Effector memory CD8-positive, alpha-beta T cell (primary cell): ENCODE measurements around the gene BCAS3.

Source experiments
- ATAC-seq: fragments of 150-1000 bp; cut with Tn5 transposase; replicated peaks from 2 replicates; pipeline ENCODE4 v1.10.0; 2021; ENCODE audit warnings: mild to moderate bottlenecking, moderate library complexity
- DNase-seq, 3 experiments: peaks; one replicate each; pipeline ENCODE4 v3.0.0; 2021
- H3K27ac Mint-ChIP-seq, 2 donors: one replicate each; pipeline ENCODE4 v1.8.0; 2022; ENCODE audit warnings: mild to moderate bottlenecking in 2 of 2, mixed read lengths in 2 of 2, moderate library complexity in 2 of 2
- H3K27me3 Mint-ChIP-seq, 2 donors: one replicate each; pipeline ENCODE4 v1.8.0; 2022; ENCODE audit warnings: mixed read lengths in 2 of 2
- H3K36me3 Mint-ChIP-seq: one replicate; pipeline ENCODE4 v1.8.0; 2022; ENCODE audit warnings: mild to moderate bottlenecking, moderate library complexity, mixed read lengths; ENCODE audit not compliant: insufficient read depth
- H3K4me1 Mint-ChIP-seq, 2 donors: one replicate each; pipeline ENCODE4 v1.8.0; 2022; ENCODE audit warnings: low read depth in 2 of 2, mixed read lengths in 2 of 2
- H3K4me3 Mint-ChIP-seq, 2 donors: one replicate each; pipeline ENCODE4 v1.8.0; 2022; ENCODE audit warnings: mild to moderate bottlenecking in 2 of 2, mixed read lengths in 2 of 2, moderate library complexity in 2 of 2
- H3K9me3 Mint-ChIP-seq, 2 donors: one replicate each; pipeline ENCODE4 v1.8.0; 2022; ENCODE audit warnings: mixed read lengths in 2 of 2

BCAS3 gene

DNA sequence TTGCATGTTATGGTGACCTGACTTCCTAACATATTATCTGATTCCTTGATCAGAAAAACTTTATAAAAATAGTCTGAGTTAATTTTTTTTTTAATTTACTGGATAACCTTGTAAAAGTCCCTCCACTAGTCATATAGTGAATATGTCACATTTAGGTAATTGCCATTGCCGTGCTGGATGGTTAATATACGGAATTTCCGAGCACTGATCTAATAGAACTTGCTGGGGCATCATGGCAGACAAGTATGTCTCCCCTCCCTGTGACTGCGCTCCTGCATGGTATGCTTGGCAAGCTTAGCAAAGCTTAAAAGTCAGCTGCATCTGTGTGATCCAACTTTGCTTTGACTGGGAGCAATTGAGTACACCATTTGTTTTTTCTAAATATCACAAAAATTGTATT lies 482.6 kb downstream of the BCAS3 start:
- Mint-ChIP-seq H3K4me1 (peaks cover 0 to 4% of the 10 kb centered on the region in 2 donors), H3K4me3 (no peak overlapping the region)

DNA sequence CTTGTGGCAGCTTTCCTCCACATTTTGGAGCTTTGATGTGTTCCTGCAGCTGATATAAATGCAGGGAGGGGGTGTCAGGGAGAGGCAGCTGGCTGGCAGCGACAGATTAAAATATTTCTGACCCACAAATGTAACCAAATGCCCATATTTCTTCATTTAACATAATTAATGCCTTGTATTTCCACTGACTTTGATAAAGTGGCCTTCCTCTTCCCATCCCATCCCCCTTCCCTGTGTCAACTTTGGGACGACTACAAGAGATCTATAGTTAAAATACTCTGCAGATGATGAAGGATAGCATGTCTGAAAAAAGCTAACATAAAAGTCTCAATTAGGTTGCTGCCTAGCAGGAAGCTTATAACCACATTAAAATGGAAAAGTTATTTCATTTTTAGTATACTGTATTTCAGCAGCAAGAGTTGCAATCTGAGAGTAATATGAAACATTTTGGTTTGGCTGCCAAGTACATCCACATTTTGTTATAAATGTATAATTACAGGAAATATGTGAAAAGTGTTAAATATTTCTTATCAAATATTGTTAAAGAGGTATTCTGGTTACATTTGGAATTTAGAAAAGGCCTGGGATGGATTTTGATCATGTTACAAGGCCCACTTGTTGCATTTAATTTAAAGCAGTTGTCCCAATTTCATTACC lies 483.3 kb downstream of the BCAS3 start:
- Mint-ChIP-seq H3K4me3 (no peak overlapping the region), H3K9me3 (peaks cover 0 to 2% of the 10 kb centered on the region in 2 donors), H3K27ac (no peak overlapping the region), H3K27me3 (no peaks in the 10 kb centered on the region), H3K36me3 (no peaks in the 10 kb centered on the region), H3K4me1 (peaks cover 0 to 4% of the 10 kb centered on the region in 2 donors)
- ATAC-seq (no peak), DNase-seq (no peak)

More for the DNA sequence above, 482.6 kb downstream of the BCAS3 start:
- Mint-ChIP-seq H3K36me3 (no peaks in the 10 kb centered on the region), H3K27me3 (no peaks in the 10 kb centered on the region), H3K27ac (no peak overlapping the region), H3K9me3 (peaks cover 0 to 2% of the 10 kb centered on the region in 2 donors)
- ATAC-seq (no peak), DNase-seq (no peak)

GRCh38 chr17:61161615-61162134 lies 484.0 kb downstream of the BCAS3 start:
- no peaks in the 10 kb centered on the region for H3K27me3 Mint-ChIP-seq
- H3K9me3 Mint-ChIP-seq = peaks cover 0 to 2% of the 10 kb centered on the region in 2 donors
- no peaks in the 10 kb centered on the region for H3K36me3 Mint-ChIP-seq
- no peak overlapping the region for H3K27ac Mint-ChIP-seq
- DNase-seq = no peak
- H3K4me3 Mint-ChIP-seq = no peak overlapping the region
- no peak for ATAC-seq
- H3K4me1 Mint-ChIP-seq = peaks cover 0 to 4% of the 10 kb centered on the region in 2 donors

GRCh38 chr17:61164517-61164916 lies 486.9 kb downstream of the BCAS3 start:
- DNase-seq (no peak), ATAC-seq (no peak)
- H3K27ac Mint-ChIP-seq = no peak overlapping the region
- H3K9me3 Mint-ChIP-seq = peaks cover 0 to 2% of the 10 kb centered on the region in 2 donors
- H3K4me3 Mint-ChIP-seq = no peak overlapping the region
- no peaks in the 10 kb centered on the region for H3K36me3 Mint-ChIP-seq
- H3K4me1 Mint-ChIP-seq = no peaks in the 10 kb centered on the region
- no peaks in the 10 kb centered on the region for H3K27me3 Mint-ChIP-seq

DNA sequence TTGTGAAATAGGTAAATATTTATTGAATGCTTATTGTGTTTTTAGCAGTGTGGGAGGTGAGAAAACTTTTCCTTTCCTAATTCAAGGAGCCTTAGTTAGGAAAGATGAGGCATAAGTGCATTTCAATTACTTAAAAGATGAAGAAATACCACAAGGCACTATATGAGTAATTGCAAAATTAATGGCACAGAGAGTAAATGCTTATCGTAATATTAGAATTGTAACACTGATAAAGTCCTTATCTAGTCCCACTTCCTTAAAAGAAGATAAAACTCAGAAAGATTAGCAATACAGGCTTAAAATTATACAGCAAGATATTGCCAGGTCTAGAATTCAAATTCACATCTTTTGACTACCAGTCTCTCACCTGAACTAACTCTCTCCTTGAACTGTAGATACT lies 489.4 kb downstream of the BCAS3 start:
- H3K4me1 Mint-ChIP-seq = no peaks in the 10 kb centered on the region
- DNase-seq (no peak), ATAC-seq (no peak)
- H3K4me3 Mint-ChIP-seq = no peak overlapping the region
- H3K27ac Mint-ChIP-seq = no peak overlapping the region
- H3K9me3 Mint-ChIP-seq = peaks cover 0 to 2% of the 10 kb centered on the region in 2 donors
- H3K27me3 Mint-ChIP-seq = no peaks in the 10 kb centered on the region
- H3K36me3 Mint-ChIP-seq = no peaks in the 10 kb centered on the region

DNA sequence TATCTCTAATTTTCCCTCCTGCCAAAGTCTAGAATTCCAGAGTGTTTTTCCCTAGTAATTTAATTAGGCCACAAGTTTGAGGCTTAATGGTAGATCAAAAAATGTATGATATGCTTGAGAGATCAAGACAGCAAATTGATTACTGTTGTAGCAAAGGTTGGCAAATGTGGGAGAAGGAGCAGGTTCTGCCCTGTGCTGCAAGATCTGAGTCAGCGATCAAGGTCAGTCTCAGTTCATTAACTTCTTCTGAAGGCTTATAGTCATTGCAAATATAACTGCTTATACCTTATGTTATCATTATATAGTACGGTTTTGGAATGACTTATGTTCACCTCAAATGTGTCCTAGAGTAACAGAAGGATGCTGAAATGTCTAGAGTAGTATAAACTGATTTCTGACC lies 490.9 kb downstream of the BCAS3 start:
- peaks cover 0 to 2% of the 10 kb centered on the region in 2 donors for H3K9me3 Mint-ChIP-seq
- peaks cover 5% of the 10 kb centered on the region for H3K36me3 Mint-ChIP-seq
- ATAC-seq (no peak), DNase-seq (no peak)
- no peaks in the 10 kb centered on the region for H3K4me1 Mint-ChIP-seq
- H3K27ac Mint-ChIP-seq = no peak overlapping the region
- no peak overlapping the region for H3K4me3 Mint-ChIP-seq
- H3K27me3 Mint-ChIP-seq = no peaks in the 10 kb centered on the region

- no peaks in the 10 kb centered on the region for H3K9me3 Mint-ChIP-seq
- no peaks in the 10 kb centered on the region for H3K27me3 Mint-ChIP-seq
- DNase-seq (no peak), ATAC-seq (no peak)
- no peak overlapping the region for H3K4me3 Mint-ChIP-seq
- H3K27ac Mint-ChIP-seq = no peak overlapping the region
- H3K36me3 Mint-ChIP-seq = peaks cover 5% of the 10 kb centered on the region
- peaks cover 0 to 3% of the 10 kb centered on the region in 2 donors for H3K4me1 Mint-ChIP-seq
These were observed 496.7 kb downstream of the BCAS3 start for GRCh38 chr17:61174310-61174709.

DNA sequence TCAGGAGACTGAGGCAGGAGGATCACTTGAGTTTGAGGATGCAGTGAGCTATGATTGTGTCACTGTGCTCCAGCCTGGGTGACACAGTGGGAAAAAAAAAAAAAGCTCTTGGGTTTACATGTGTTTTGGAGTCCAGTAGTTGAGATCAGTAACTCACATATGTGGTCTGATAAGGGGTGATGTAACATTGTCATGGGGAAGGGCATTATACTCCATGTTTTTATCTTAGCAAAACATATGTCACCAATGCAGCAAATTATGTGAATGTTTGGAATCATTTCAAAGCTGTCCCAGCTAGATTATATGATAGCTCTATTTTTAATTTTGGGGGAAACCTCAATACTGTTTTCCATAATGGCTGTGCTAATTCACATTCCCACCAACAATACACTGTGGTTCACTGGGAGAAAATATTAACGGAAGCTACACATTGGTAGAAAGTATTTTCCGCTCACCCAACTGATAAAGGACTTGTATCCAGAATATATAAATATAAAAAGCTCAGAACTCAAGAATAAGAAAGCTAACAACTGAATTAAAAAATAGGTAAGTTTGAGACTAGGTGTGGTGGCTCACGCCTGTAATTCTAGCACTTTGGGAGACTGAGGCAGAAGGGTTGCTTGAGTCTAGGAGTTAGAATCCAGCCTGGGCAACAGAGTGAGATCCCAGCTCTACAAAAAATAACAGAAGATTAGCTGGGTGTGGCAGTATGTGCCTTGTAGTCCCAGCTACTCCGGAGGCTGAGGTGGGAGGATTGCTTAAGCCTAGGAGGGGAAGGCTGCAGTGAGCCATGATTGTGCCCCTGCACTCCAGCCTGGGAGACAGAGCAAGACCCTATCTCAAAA lies 497.9 kb downstream of the BCAS3 start:
- Mint-ChIP-seq H3K4me3 (no peak overlapping the region), H3K9me3 (no peaks in the 10 kb centered on the region), H3K27me3 (no peaks in the 10 kb centered on the region), H3K4me1 (peaks cover 0 to 3% of the 10 kb centered on the region in 2 donors), H3K36me3 (peaks cover 5% of the 10 kb centered on the region), H3K27ac (no peak overlapping the region)
- no peak for DNase-seq
- ATAC-seq = no peak

DNA sequence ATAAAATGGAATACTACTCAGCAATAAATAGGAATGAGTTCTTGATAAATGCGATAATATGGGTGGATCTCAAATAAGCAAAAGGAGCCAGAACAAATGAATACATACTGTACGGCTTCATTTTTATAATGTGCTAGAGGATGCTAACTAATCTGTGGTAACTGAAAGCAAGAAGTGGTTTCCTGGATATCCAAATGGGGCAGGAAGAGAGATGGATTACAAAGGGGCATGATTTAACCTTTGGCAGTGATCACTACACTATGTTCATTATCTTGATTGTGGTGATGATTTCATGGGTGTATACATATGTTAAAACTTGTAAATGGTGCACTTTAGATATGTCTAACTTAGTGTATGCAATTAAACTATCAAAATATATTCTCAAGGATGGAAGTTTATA lies 499.7 kb downstream of the BCAS3 start:
- H3K4me3 Mint-ChIP-seq = no peak overlapping the region
- H3K4me1 Mint-ChIP-seq = peaks cover 0 to 3% of the 10 kb centered on the region in 2 donors

DNA sequence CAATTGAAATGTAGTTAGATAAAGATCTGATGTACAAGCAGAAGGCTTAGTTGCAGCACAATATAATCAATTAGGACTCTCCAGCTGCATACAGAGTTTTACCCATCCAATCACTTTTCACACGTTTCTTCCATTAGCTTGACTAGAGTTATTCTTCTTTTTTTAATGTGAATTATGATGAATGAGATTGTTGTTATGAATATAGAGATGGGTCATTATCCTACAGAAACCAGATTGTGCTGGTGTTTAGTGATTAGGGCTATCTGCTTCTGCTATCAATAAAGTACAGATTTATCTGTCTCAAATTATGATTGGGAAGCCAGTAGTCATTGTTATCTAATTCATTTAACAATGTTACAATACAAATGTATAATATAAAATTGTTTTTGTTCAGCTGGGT lies 500.6 kb downstream of the BCAS3 start:
- ATAC-seq = no peak
- Mint-ChIP-seq H3K4me1 (peaks cover 0 to 3% of the 10 kb centered on the region in 2 donors), H3K27ac (no peak overlapping the region), H3K9me3 (no peaks in the 10 kb centered on the region), H3K27me3 (no peaks in the 10 kb centered on the region), H3K4me3 (no peak overlapping the region), H3K36me3 (no peaks in the 10 kb centered on the region)
- no peak for DNase-seq

More for the DNA sequence above, 499.7 kb downstream of the BCAS3 start:
- Mint-ChIP-seq H3K36me3 (peaks cover 5% of the 10 kb centered on the region), H3K27me3 (no peaks in the 10 kb centered on the region), H3K9me3 (no peaks in the 10 kb centered on the region), H3K27ac (no peak overlapping the region)
- ATAC-seq (no peak), DNase-seq (no peak)

- DNase-seq (no peak), ATAC-seq (no peak)
- Mint-ChIP-seq H3K4me3 (no peak overlapping the region), H3K27ac (no peak overlapping the region), H3K4me1 (peaks cover 0 to under 1% of the 10 kb centered on the region in 2 donors), H3K27me3 (no peaks in the 10 kb centered on the region), H3K36me3 (no peaks in the 10 kb centered on the region), H3K9me3 (no peaks in the 10 kb centered on the region)
These were observed 501.7 kb downstream of the BCAS3 start for GRCh38 chr17:61179380-61179806.

GRCh38 chr17:61183793-61184192 lies 506.1 kb downstream of the BCAS3 start:
- no peaks in the 10 kb centered on the region for H3K9me3 Mint-ChIP-seq
- H3K27me3 Mint-ChIP-seq = no peaks in the 10 kb centered on the region
- H3K36me3 Mint-ChIP-seq = no peaks in the 10 kb centered on the region
- DNase-seq = no peak
- no peak overlapping the region for H3K4me3 Mint-ChIP-seq
- H3K4me1 Mint-ChIP-seq = no peaks in the 10 kb centered on the region
- no peak for ATAC-seq
- no peak overlapping the region for H3K27ac Mint-ChIP-seq

GRCh38 chr17:61185385-61185784 lies 507.7 kb downstream of the BCAS3 start:
- H3K27me3 Mint-ChIP-seq = no peaks in the 10 kb centered on the region
- no peaks in the 10 kb centered on the region for H3K36me3 Mint-ChIP-seq
- H3K27ac Mint-ChIP-seq = no peak overlapping the region
- H3K4me3 Mint-ChIP-seq = no peak overlapping the region
- DNase-seq = no peak
- H3K4me1 Mint-ChIP-seq = no peaks in the 10 kb centered on the region
- no peaks in the 10 kb centered on the region for H3K9me3 Mint-ChIP-seq
- ATAC-seq = no peak

DNA sequence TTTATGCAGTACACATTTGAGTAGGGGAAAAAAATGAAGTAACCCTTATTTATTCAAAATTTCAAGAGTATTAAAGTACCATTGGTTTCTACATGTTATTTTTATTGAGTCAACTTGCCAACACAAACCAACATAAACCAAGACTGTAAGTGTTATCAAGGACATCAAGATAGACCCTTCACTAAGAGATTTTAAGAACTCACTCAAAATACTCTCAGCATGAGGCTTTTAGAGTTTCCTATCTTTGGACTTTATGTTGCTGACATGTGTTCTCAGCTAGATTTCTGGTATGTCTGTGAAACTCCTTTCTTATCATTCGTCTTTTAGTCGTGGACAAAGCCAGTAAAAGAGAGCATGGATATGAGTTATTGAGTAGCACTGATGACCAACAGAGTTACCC lies 509.4 kb downstream of the BCAS3 start:
- Mint-ChIP-seq H3K9me3 (no peaks in the 10 kb centered on the region), H3K4me3 (no peak overlapping the region), H3K27me3 (no peaks in the 10 kb centered on the region), H3K27ac (no peak overlapping the region), H3K4me1 (no peaks in the 10 kb centered on the region), H3K36me3 (no peaks in the 10 kb centered on the region)
- ATAC-seq (no peak), DNase-seq (no peak)
